K562 (cell line): Measurements from ENCODE around the gene FAM131C. TPM values are rescaled to one million over a fixed set of nuclear protein-coding genes. Genes with fewer than 3 reads are reported as not detected.

ENCODE experiments used
- CBX2 ChIP-seq: fragments of 200-600 bp; sonication (generic); IDR thresholded peaks from one replicate; pipeline ENCODE4 v1.6.1; 2012; ENCODE audit warnings: mild to moderate bottlenecking, low read length, inconsistent platforms; ENCODE audit not compliant: insufficient read depth, poor library complexity, severe bottlenecking
- HMBOX1 ChIP-seq: sonication (generic); IDR thresholded peaks from 2 replicates; pipeline ENCODE4 v1.6.1; 2016
- MEF2D ChIP-seq: conservative IDR thresholded peaks from 2 replicates; pipeline ENCODE4 v1.6.1; 2016; ENCODE audit warnings: low read depth, missing genetic modification characterization, missing compliant biosample characterization
- MEIS2 ChIP-seq: fragments of 450-650 bp; IDR thresholded peaks from 2 replicates; pipeline ENCODE4 v1.6.1; 2014; ENCODE audit warnings: mild to moderate bottlenecking; ENCODE audit not compliant: partially characterized antibody
- POLR2G ChIP-seq: fragments of 200-400 bp; formaldehyde crosslinking; IDR thresholded peaks from 2 replicates; pipeline ENCODE4 v1.6.1; 2017; ENCODE audit warnings: low read depth, mild to moderate bottlenecking, antibody characterized with exemption, low read length, moderate library complexity
- POU5F1 ChIP-seq: fragments of 150-350 bp; IDR thresholded peaks from 2 replicates; pipeline ENCODE4 v1.6.1; 2014; ENCODE audit warnings: borderline replicate concordance, low read length, low read depth, mild to moderate bottlenecking; ENCODE audit not compliant: partially characterized antibody
- PURB ChIP-seq: sonication (generic); formaldehyde crosslinking; IDR thresholded peaks from 2 replicates; pipeline ENCODE4 v1.9.0; 2021; ENCODE audit warnings: low read depth, mild to moderate bottlenecking, missing genetic modification reagents
- RAD21 ChIP-seq, 2 experiments: fragments of 250-450 bp in 1 of 2; fragments of 450-650 bp in 1 of 2; sonication (Bioruptor Pico) in 1 of 2; formaldehyde crosslinking in 1 of 2; IDR thresholded peaks in 1 of 2; conservative IDR thresholded peaks in 1 of 2; 2 replicates each; pipeline versions ENCODE4 v1.4.0 to v1.8.0; 2020 to 2022; ENCODE audit warnings: mild to moderate bottlenecking in 2 of 2, moderate library complexity in 1 of 2
- RCOR1 ChIP-seq, 2 experiments: IDR thresholded peaks; 2 replicates each; pipeline ENCODE4 v1.6.1; 2012; ENCODE audit warnings: low read depth in 2 of 2, low read length in 2 of 2, borderline replicate concordance in 1 of 2, improper control_type of control experiment in 1 of 2
- SETDB1 ChIP-seq: IDR thresholded peaks from one replicate; pipeline ENCODE4 v1.6.1; 2012; ENCODE audit warnings: low read length, control low read depth, inconsistent platforms
- SMC3 ChIP-seq: conservative IDR thresholded peaks from 2 replicates; pipeline ENCODE4 v1.6.1; 2011; ENCODE audit warnings: low read depth, low read length, improper control_type of control experiment; ENCODE audit not compliant: insufficient read depth
- SREBF1 ChIP-seq: fragments of 150-350 bp; IDR thresholded peaks from 2 replicates; pipeline ENCODE4 v1.6.1; 2014; ENCODE audit warnings: antibody characterized with exemption, low read depth, low read length, borderline replicate concordance
- U2AF2 ChIP-seq: fragments of 200-400 bp; formaldehyde crosslinking; optimal IDR thresholded peaks from 2 replicates; pipeline ENCODE3; 2017; ENCODE audit warnings: low read depth, mild to moderate bottlenecking, low read length
- USF1 ChIP-seq: sonication (generic); formaldehyde crosslinking; IDR thresholded peaks from 2 replicates; pipeline ENCODE4 v1.9.0; 2022; ENCODE audit warnings: mild to moderate bottlenecking, missing genetic modification reagents
- YY1 ChIP-seq, 3 experiments: IDR thresholded peaks; 2 replicates each; pipeline ENCODE4 v1.6.1; 2011; ENCODE audit warnings: low read length in 2 of 3, mild to moderate bottlenecking in 2 of 3, moderate library complexity in 2 of 3, borderline replicate concordance in 1 of 3, control low read depth in 1 of 3, low read depth in 1 of 3; ENCODE audit not compliant: insufficient read depth in 3 of 3, insufficient replicate concordance in 2 of 3, control insufficient read depth in 1 of 3, insufficient read length in 1 of 3; ENCODE audit errors: extremely low read depth in 1 of 3
- ZBTB11 ChIP-seq, 3 experiments: fragments of 200-800 bp in 1 of 3; fragments of 250-450 bp in 1 of 3; fragments of 450-650 bp in 1 of 3; sonication (Bioruptor Pico) in 1 of 3; sonication (Bioruptor generic) in 1 of 3; formaldehyde crosslinking in 1 of 3; IDR thresholded peaks; 2 replicates each; pipeline versions ENCODE4 v1.6.1 to v1.8.0; 2016 to 2022; ENCODE audit warnings: mild to moderate bottlenecking in 2 of 3, missing genetic modification characterization in 2 of 3, missing compliant biosample characterization in 1 of 3, moderate library complexity in 1 of 3
- ZBTB7A ChIP-seq: IDR thresholded peaks from 2 replicates; pipeline ENCODE4 v1.6.1; 2011; ENCODE audit warnings: low read depth, mild to moderate bottlenecking, low read length, moderate library complexity, borderline replicate concordance; ENCODE audit not compliant: control insufficient read depth
- ZNF165 ChIP-seq: fragments of 250-450 bp; sonication (Bioruptor Pico); IDR thresholded peaks from 2 replicates; pipeline ENCODE4 v1.4.0; 2020; ENCODE audit warnings: borderline replicate concordance
- ZNF785 ChIP-seq: fragments of 250-450 bp; sonication (Bioruptor Pico); IDR thresholded peaks from 2 replicates; pipeline ENCODE4 v1.4.0; 2020; ENCODE audit warnings: mild to moderate bottlenecking
- polyA plus RNA-seq, 8 experiments: library from polyadenylated mRNA; depleted of rRNA in 4 of 8; stranded (reverse) in 5 of 8; unstranded in 3 of 8; fragments of >200 nt; fragmentation: Nextera tagmentation in 2 of 8; fragmentation: Illumina TruSeq in 1 of 8; extraction: Ambion mirVana in 2 of 8; extraction: Trizol in 1 of 8; gene quantifications; 2 replicates each; pipeline versions ENCODE4 v1.2.1 to v1.2.3, GENCODE V29; 2011 to 2014; ENCODE audit warnings: inconsistent platforms in 1 of 8, missing spikeins in 1 of 8
- total RNA-seq, 7 experiments: library from RNA; depleted of rRNA in 6 of 7; stranded (reverse); fragments of >200 nt in 6 of 7; fragmentation: Illumina TruSeq in 2 of 7; extraction: Trizol in 2 of 7; gene quantifications; 2 replicates each; pipeline versions ENCODE4 v1.2.1 to v1.2.3, GENCODE V29; 2011 to 2021; ENCODE audit warnings: low replicate concordance in 1 of 7

FAM131C gene
- total and polyA plus RNA-seq, 9 of the 15 experiments (the other 6 are each of a cell fraction or from before 2014, with no cell fraction given), result 0.10 to 0.29 (median 0.16) TPM; not detected in 6

- TF ChIP-seq POU5F1 (no peak), USF1 (CRISPR knock-in tag) (no peak), ZBTB7A (no peak), MEF2D (tag) (no peak), SETDB1 (no peak), SMC3 (peak; percentile 99), RCOR1 (IDR thresholded peaks at IDR 0.05; ENCODE audit: borderline replicate concordance in 1 of 2, low read depth in 2 of 2, low read length in 2 of 2) (peak in 1 of 2 experiments; percentile 50; a peak in 1 of 4 replicates), ZNF165 (no peak), ZBTB11 (CRISPR knock-in tag; IDR thresholded peaks at IDR 0.05) (no peak), POLR2G (no peak), CBX2 (no peak), U2AF2 (no peak), HMBOX1 (no peak), MEIS2 (no peak), SREBF1 (no peak), ZNF785 (CRISPR knock-in tag) (no peak), YY1 (IDR thresholded peaks at IDR 0.05; ENCODE audit: borderline replicate concordance in 1 of 3, control insufficient read depth in 1 of 3, extremely low read depth in 1 of 3, insufficient read depth in 3 of 3, insufficient read length in 1 of 3, insufficient replicate concordance in 2 of 3, low read depth in 1 of 3, low read length in 2 of 3) (no peak), RAD21 (CRISPR knock-in tag; conservative IDR thresholded peaks at IDR 0.05 in 1 of 2, IDR thresholded peaks at IDR 0.05 in 1 of 2) (peak; percentile 84 to 99), PURB (no peak)
Observed at GRCh38 chr1:16082283-16083038, 9.0 kb upstream of the FAM131C start (continued).
